ENCODE data around the gene DENND1A.

DNA sequence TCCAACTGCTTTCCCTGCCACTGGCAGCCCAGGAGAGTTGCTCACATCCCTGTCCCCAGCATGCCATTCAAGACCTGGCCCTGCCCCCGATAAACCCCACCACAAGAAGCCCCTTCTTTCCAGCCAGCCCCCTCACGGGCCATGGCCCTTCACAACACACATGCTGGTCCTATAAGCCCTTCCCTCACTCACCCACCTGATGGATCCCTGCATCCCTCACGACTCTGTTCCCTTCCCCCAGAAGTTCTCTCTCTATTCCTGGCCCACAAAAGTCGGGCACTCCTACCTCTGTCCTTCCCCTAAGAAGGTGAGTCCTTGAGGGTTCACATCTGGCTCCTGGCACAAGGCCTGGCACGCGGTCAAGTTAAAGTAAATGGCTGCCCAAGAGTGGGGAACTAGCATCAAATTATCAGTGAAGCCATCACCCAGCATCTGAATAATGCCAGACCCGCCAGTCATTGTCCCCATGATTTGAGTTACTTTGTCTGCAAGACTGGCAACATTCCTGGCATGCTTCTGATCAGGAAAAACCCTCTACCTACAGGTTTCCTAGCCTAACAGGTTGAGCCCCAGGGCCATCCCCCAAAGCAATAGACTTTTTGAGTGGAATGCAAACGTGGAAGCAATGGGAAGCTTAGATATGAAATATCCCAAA is 508.0 kb downstream of the DENND1A start:
- TF ChIP-seq, protein P1, sequence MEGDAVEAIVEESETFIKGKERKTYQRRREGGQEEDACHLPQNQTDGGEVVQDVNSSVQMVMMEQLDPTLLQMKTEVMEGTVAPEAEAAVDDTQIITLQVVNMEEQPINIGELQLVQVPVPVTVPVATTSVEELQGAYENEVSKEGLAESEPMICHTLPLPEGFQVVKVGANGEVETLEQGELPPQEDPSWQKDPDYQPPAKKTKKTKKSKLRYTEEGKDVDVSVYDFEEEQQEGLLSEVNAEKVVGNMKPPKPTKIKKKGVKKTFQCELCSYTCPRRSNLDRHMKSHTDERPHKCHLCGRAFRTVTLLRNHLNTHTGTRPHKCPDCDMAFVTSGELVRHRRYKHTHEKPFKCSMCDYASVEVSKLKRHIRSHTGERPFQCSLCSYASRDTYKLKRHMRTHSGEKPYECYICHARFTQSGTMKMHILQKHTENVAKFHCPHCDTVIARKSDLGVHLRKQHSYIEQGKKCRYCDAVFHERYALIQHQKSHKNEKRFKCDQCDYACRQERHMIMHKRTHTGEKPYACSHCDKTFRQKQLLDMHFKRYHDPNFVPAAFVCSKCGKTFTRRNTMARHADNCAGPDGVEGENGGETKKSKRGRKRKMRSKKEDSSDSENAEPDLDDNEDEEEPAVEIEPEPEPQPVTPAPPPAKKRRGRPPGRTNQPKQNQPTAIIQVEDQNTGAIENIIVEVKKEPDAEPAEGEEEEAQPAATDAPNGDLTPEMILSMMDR (IDR thresholded peaks at IDR 0.05): no peak
- TF ChIP-seq POLR2A (IDR thresholded peaks at IDR 0.05): no peak

All from heart left ventricle (tissue), 13 donors.